Lung (tissue), 12 donors: Measurements from ENCODE around the gene ORM2. TPM values are rescaled to one million over a fixed set of nuclear protein-coding genes. Genes with fewer than 3 reads are reported as not detected.
"Not testable (repeated sequence)": the region's sequence is repeated elsewhere in the genome, so short reads cannot be mapped to it uniquely, and the experiment has no call there.

Experiments
- ATAC-seq: fragments of 200-7000 bp; cut with Tn5 transposase; one replicate; pipeline ENCODE4 v1.9.1; 2020; ENCODE audit warnings: moderate number of reproducible peaks; ENCODE audit not compliant: insufficient read depth, low FRiP score
- DNase-seq, 3 donors: peaks; one replicate each; pipeline ENCODE4 v3.0.0-alpha.2; 2013 to 2017
- H3K27ac ChIP-seq, 2 donors: one replicate each; pipeline ENCODE4 v1.5.1; 2013; ENCODE audit warnings: mild to moderate bottlenecking in 2 of 2, moderate library complexity in 2 of 2, control low read depth in 1 of 2, inconsistent platforms in 1 of 2, low read depth in 1 of 2, low read length in 1 of 2
- H3K27me3 ChIP-seq, 3 donors: one replicate each; pipeline ENCODE4 v1.5.1; 2013; ENCODE audit warnings: low read length in 2 of 3; ENCODE audit not compliant: control insufficient read depth in 3 of 3, insufficient read depth in 3 of 3
- H3K36me3 ChIP-seq, 4 donors: one replicate each; pipeline ENCODE4 v1.5.1; 2013; ENCODE audit warnings: low read length in 4 of 4, mild to moderate bottlenecking in 1 of 4, moderate library complexity in 1 of 4; ENCODE audit not compliant: control insufficient read depth in 4 of 4, insufficient read depth in 4 of 4
- H3K4me1 ChIP-seq, 5 donors: one replicate each; pipeline ENCODE4 v1.5.1; 2013; ENCODE audit warnings: low read length in 5 of 5, mild to moderate bottlenecking in 2 of 5, moderate library complexity in 1 of 5; ENCODE audit not compliant: control insufficient read depth in 5 of 5, insufficient read depth in 5 of 5
- H3K4me3 ChIP-seq: one replicate; pipeline ENCODE4 v1.5.1; 2013; ENCODE audit warnings: mild to moderate bottlenecking, control low read depth, moderate library complexity
- H3K9ac ChIP-seq, 2 donors: one replicate each; pipeline ENCODE4 v1.5.1; 2013; ENCODE audit warnings: low read length in 2 of 2, control low read depth in 1 of 2; ENCODE audit not compliant: insufficient read depth in 1 of 2
- H3K9me3 ChIP-seq, 4 donors: one replicate each; pipeline ENCODE4 v1.5.1; 2013; ENCODE audit warnings: low read length in 3 of 4, mild to moderate bottlenecking in 1 of 4, moderate library complexity in 1 of 4; ENCODE audit not compliant: control insufficient read depth in 4 of 4, insufficient read depth in 3 of 4
- CTCF ChIP-seq: IDR thresholded peaks from 2 replicates; pipeline ENCODE4 v1.5.1; 2012; ENCODE audit warnings: mild to moderate bottlenecking; ENCODE audit errors: control extremely low read depth, extremely low read depth
- WGBS, 2 donors: extraction: QIAGEN DNeasy Blood & Tissue Kit; methylation state at CpG; one replicate each; pipeline ENCODE4 v1.1.7; 2013; 5-methylcytosine and 5-hydroxymethylcytosine counted together
- polyA plus RNA-seq, 2 donors: library from polyadenylated mRNA; stranded (reverse); fragments of 200-250 nt; gene quantifications; one replicate each; pipeline ENCODE4 v1.2.1, GENCODE V29; 2013
- total RNA-seq, 2 donors: library from RNA; depleted of rRNA in 1 of 2; stranded (reverse); fragments of >200 nt in 1 of 2; gene quantifications; one replicate each; pipeline ENCODE4 v1.2.1, GENCODE V29; 2014 to 2021
- donor health status: control.
- donor health status: control.
- donor health status: Bipolar disorder and iron deficiency.
- donor health status: healthy.
- donor health status: DM: yes; HTN: yes; CAD: no.

The ORM2 gene
- total and polyA plus RNA-seq, 4 donors: 0.77 to 215 (median 47.6) TPM

- no peak for ATAC-seq
- DNase-seq: no peak
- H3K27ac ChIP-seq: no peak overlapping the region
- WGBS, 2 donors: 81 to 93% methylated on average over 8 of the region's 8 CpGs
- H3K4me3 ChIP-seq: no peak overlapping the region
- no peak for TF ChIP-seq CTCF
- no peaks in the 10 kb centered on the region for H3K36me3 ChIP-seq
- H3K4me1 ChIP-seq: peaks cover 0 to 7% (median 0%) of the 10 kb centered on the region in 5 donors
- no peaks in the 10 kb centered on the region for H3K9me3 ChIP-seq
- no peak overlapping the region for H3K9ac ChIP-seq
- no peaks in the 10 kb centered on the region for H3K27me3 ChIP-seq
These were observed 11.3 kb upstream of the ORM2 start for GRCh38 chr9:114318416-114318815.

- no peak overlapping the region for H3K9ac ChIP-seq
- H3K9me3 ChIP-seq: no peaks in the 10 kb centered on the region
- H3K4me1 ChIP-seq: peaks cover 0 to 7% (median 0%) of the 10 kb centered on the region in 5 donors
- no peak for ATAC-seq
- TF ChIP-seq CTCF: no peak
- 69 to 82% methylated on average over 3 of the region's 3 CpGs for whole genome bisulfite sequencing, 2 donors
- no peak overlapping the region for H3K4me3 ChIP-seq
- no peak overlapping the region for H3K27ac ChIP-seq
- DNase-seq: no peak
- H3K36me3 ChIP-seq: no peaks in the 10 kb centered on the region
- no peaks in the 10 kb centered on the region for H3K27me3 ChIP-seq
These were observed 10.5 kb upstream of the ORM2 start for GRCh38 chr9:114319147-114319546.

- H3K4me1 ChIP-seq, H3K27me3 ChIP-seq, H3K9me3 ChIP-seq, DNase-seq, H3K9ac ChIP-seq, H3K4me3 ChIP-seq, ATAC-seq, H3K27ac ChIP-seq, H3K36me3 ChIP-seq: not testable (repeated sequence)
- 89 to 97% methylated on average over 7 of the region's 7 CpGs for WGBS, 2 donors
These were observed 9.0 kb upstream of the ORM2 start for GRCh38 chr9:114320710-114321109.

- no peaks in the 10 kb centered on the region for H3K36me3 ChIP-seq
- H3K4me3 ChIP-seq: no peak overlapping the region
- ATAC-seq: no peak
- peaks cover 0 to 7% (median 0%) of the 10 kb centered on the region in 5 donors for H3K4me1 ChIP-seq
- no peaks in the 10 kb centered on the region for H3K27me3 ChIP-seq
- H3K27ac ChIP-seq: no peak overlapping the region
- TF ChIP-seq CTCF: no peak
- DNase-seq: no peak
- H3K9me3 ChIP-seq: no peaks in the 10 kb centered on the region
- 73 to 76% methylated on average over 8 of the region's 8 CpGs for WGBS, 2 donors
- H3K9ac ChIP-seq: no peak overlapping the region
These were observed 7.9 kb upstream of the ORM2 start for GRCh38 chr9:114321759-114322158.

- peak; percentile 65 to 74 (median 65) for DNase-seq
These were observed 7.4 kb upstream of the ORM2 start for GRCh38 chr9:114322160-114322818.

GRCh38 chr9:114322831-114323531 is 6.7 kb upstream of the ORM2 start, which contains the start of gene ORM1:
Gene ORM1 (plus strand): TSS chr9:114323098. CDS start chr9:114323134, 36 bp downstream.
- WGBS, 2 donors: 67 to 69% methylated on average over 3 to 4 of the region's 15 CpGs

More at GRCh38 chr9:114322160-114322818, 7.4 kb upstream of the ORM2 start:
- not testable (repeated sequence) for H3K27me3 ChIP-seq, H3K36me3 ChIP-seq, H3K27ac ChIP-seq, H3K4me3 ChIP-seq, H3K9me3 ChIP-seq, H3K4me1 ChIP-seq, H3K9ac ChIP-seq, ATAC-seq
- 48 to 73% methylated on average over 11 to 12 of the region's 12 CpGs for WGBS, 2 donors

More at GRCh38 chr9:114322831-114323531, 6.7 kb upstream of the ORM2 start, which contains the start of gene ORM1:
- DNase-seq, H3K4me3 ChIP-seq, H3K27me3 ChIP-seq, H3K9ac ChIP-seq, H3K9me3 ChIP-seq, H3K27ac ChIP-seq, H3K36me3 ChIP-seq, H3K4me1 ChIP-seq: not testable (repeated sequence)
- ATAC-seq: peak; percentile 49
